Anterior cingulate cortex (tissue), 58 donors: Measurements from ENCODE around the gene OPRM1.
"Not testable (repeated sequence)": the region's sequence is repeated elsewhere in the genome, so short reads cannot be mapped to it uniquely, and the experiment has no call there.

Experiments
- DNase-seq, 58 donors: peaks; one replicate each; lab custom pipeline; 2025; lab: John Stamatoyannopoulos, UW

Gene OPRM1

GRCh38 chr6:154197196-154197860 lies 158.3 kb downstream of the OPRM1 start:
- peak in 2 of 58 donors; percentile 12 to 31 for DNase-seq

GRCh38 chr6:154201688-154202087 lies 162.6 kb downstream of the OPRM1 start:
- DNase-seq = not testable (repeated sequence)

DNA sequence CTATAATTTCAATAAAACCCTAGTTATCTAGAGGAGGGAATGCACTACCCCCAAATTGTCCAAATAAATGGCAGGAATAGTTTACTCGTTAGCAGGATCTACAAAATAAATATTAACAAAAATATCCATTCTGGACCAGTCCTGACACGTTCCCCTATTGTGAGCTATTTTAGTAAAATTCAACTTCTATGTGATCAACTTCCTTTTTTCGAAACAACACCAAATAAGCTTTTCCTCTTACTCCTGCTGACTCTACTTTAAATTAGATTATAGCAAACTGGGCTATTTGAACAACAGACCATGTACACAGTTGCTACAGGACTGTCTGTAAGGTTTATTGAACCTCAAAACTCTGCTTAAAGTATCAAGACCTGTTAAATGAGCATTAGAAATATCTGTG lies 163.3 kb downstream of the OPRM1 start:
- DNase-seq = no peak

DNA sequence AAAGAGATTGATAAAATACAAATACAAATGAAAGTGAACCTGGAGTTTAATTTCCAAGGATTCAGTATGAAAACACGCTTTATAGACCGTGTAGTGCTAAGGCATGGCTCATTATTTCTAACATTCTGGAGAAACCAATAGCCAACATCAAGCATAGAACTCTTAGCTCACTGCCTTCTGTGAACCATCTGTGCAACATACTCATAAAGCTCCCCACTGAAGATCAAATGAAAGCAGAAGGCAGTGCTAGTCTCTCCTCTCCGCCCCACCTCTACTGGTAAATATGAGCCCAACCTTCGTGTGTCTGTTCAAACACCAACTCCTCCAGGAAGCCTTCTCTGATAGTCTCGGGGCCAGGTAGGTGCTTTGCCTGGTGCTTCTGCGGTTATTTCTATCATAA lies 163.9 kb downstream of the OPRM1 start:
- DNase-seq = no peak

GRCh38 chr6:154206141-154206540 lies 167.1 kb downstream of the OPRM1 start:
- DNase-seq = no peak

DNA sequence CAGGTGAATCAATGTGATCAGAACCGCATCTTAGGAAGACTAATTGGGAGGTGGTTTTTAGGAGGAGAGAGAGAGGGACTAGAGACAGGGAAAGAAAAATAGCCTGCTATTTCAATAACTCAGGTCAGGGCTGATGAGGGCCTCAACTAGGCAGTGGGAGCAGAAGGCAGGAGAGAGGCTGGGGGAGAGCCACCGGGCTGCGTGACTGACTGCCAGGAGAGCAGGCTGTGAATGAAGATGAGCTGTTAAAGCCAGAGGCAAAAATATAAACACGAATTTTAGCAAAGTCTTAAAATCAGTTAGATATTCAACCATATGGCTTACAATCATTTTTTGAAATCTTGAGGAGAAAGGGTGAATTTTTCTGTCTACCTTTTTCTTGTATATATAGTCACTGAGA lies 168.0 kb downstream of the OPRM1 start:
- peak in 3 of 58 donors; percentile 1 to 26 (median 11) for DNase-seq

DNA sequence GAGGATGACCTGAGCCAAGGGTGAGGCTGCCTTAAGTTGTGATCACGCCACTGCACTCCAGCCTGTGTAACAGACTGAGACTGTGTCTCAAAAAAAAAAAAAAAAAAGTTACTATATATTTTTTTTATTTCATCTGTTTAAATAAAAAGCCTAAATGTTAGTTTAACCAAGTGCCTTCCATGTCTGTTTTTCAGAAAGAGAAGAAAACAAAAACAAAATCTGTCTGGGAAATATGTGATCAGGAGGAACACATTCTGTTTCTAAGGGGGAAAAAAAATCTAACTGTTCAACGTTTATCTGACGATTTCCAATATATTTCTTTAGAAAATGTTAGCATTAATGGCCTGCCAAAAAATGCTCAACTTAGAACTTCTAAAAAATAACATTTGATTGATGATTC lies 170.5 kb downstream of the OPRM1 start:
- no peak for DNase-seq

- no peak for DNase-seq
Measured at GRCh38 chr6:154210678-154211077, 171.6 kb downstream of the OPRM1 start.

DNA sequence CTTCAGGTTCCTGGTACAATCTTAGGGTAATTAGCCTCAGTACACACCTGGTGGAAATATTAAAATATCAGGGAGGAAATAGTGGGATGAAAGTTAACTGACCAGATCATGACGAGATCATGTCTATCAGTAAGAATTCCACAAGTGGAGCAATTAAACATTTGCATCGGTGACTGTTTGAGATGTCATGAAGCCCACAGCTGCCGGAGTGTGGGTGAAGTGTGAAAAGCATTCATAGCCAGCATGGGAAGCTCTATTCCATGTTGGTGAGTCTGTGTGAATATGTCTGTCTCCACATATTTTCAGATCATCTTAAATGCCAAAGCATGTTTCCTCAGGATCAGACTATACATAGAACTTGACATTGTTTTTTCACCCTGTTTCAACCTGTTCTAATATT lies 174.7 kb downstream of the OPRM1 start:
- DNase-seq = peak in 9 of 58 donors; percentile 6 to 45 (median 14)

DNA sequence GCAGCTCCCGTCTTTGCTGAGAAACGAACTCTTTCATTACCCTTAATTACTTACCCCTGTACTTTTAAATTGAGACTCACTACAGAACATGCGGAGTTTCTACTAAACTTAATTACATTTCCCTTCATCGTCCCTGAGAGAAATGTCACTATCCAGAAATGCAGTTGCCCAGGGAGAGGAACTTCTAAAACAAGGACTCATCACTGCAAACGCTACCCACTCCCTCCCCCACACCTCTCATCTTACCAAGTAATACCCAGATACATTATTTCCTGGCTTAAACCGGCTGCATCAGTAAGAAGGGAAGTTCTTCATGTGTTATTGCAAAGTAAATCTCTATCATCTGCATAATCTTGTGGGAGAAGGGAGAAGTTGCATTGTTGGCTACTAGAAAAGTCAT lies 179.3 kb downstream of the OPRM1 start:
- peak in 2 of 58 donors; percentile 13 to 25 for DNase-seq

- DNase-seq = no peak
Measured at GRCh38 chr6:154218787-154219186, 179.7 kb downstream of the OPRM1 start.

DNA sequence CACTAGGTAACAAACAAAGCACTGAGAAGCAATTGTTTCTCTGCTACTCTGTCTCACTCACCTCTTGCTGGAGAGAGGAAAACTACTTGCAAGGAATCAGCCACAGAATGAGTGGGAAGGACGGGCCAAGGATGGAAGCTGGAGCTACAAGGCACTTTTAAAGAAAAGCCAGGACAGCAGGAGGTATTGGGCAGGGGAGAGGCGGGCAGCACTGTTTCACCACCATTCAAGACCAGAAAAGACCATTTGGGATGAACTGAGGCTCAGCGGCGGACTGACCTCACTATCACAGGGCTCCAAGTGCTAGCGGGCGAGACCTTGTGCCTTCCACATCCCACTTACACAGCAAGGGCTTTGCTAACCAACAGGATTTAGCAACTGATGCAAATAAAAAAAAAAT lies 180.2 kb downstream of the OPRM1 start:
- DNase-seq = peak in 2 of 58 donors; percentile 13 to 19

- no peak for DNase-seq
Measured at GRCh38 chr6:154222716-154223115, 183.7 kb downstream of the OPRM1 start.

DNA sequence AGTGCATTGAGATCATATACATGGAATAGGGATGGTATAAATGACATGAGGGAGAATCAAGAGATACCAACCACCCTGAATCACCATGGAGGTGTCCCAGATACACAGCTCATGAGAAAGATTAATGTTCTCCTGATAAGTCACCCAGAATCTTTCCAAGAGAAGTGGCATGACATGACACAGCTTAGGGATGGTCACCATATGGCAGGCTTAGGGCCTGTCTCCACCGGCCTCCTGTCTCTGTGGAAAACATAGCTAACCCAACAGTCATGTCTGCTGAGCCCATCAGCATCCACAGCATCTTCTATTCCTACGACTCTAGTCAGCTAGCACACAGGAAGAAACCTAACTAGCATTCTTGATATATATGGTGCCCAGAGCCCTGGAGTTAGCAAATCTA lies 184.3 kb downstream of the OPRM1 start:
- no peak for DNase-seq

- no peak for DNase-seq
Measured at GRCh38 chr6:154226461-154226860, 187.4 kb downstream of the OPRM1 start.

DNA sequence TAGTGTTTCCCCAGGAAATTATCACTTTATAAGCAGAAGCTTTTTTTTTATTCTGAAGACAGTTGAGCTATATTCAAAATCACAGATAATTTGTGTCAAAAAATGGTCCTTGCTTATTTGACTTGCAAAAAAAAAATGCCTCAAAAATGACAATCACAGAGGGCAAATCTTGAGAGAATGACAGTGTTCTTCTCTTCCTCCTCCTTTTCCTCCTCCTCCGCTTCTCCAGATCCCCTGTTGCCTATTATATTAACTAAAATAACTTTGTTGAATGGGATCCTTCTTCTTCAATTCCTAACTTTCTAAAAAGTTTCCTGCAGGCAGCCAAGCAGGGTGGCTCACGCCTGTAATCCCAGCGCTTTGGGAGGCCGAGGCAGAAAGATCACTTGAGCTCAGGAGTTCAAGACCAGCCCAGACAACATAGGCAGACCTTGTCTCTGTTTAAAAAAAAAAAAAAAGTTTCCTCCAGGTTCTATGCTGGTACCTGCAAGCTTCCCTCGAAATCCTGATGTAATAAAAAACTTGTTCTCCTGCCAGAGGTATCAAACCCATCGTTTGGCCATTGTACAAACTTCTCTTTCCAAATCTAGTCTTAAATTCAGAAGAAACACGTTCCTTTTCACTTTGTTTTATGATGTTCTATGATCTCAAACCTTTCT lies 189.0 kb downstream of the OPRM1 start:
- no peak for DNase-seq

GRCh38 chr6:154228521-154228905 lies 189.5 kb downstream of the OPRM1 start:
- DNase-seq = no peak

GRCh38 chr6:154229786-154230185 lies 190.7 kb downstream of the OPRM1 start:
- no peak for DNase-seq

GRCh38 chr6:154230393-154230792 lies 191.4 kb downstream of the OPRM1 start:
- DNase-seq = no peak

- DNase-seq = no peak
Measured at GRCh38 chr6:154230910-154231595, 192.0 kb downstream of the OPRM1 start.

GRCh38 chr6:154232013-154232910 lies 193.2 kb downstream of the OPRM1 start:
- no peak for DNase-seq
